ENCODE measurements around the gene CITED2.
"Not testable (repeated sequence)": the region's sequence is repeated elsewhere in the genome, so short reads cannot be mapped to it uniquely, and the experiment has no call there.

The CITED2 gene

GRCh38 chr6:139363797-139364196, 10.7 kb downstream of the CITED2 start:
- DNase-seq: not testable (repeated sequence)

- DNase-seq: not testable (repeated sequence)
These were observed 11.3 kb downstream of the CITED2 start for GRCh38 chr6:139363123-139363522.

GRCh38 chr6:139361211-139361610, 13.2 kb downstream of the CITED2 start:
- DNase-seq: no peak

GRCh38 chr6:139356924-139357323, 17.5 kb downstream of the CITED2 start:
- no peak for DNase-seq

- no peak for DNase-seq
These were observed 18.5 kb downstream of the CITED2 start for GRCh38 chr6:139355777-139356445.

- DNase-seq: no peak
These were observed 19.3 kb downstream of the CITED2 start for GRCh38 chr6:139355172-139355571.

- DNase-seq: no peak
These were observed 20.3 kb downstream of the CITED2 start for GRCh38 chr6:139354189-139354588.

- DNase-seq: no peak
These were observed 24.9 kb downstream of the CITED2 start for GRCh38 chr6:139349464-139350020.

GRCh38 chr6:139346392-139346791, 28.1 kb downstream of the CITED2 start:
- DNase-seq: no peak

- DNase-seq: no peak
These were observed 30.1 kb downstream of the CITED2 start for GRCh38 chr6:139344186-139344963.

- DNase-seq: no peak
These were observed 31.2 kb downstream of the CITED2 start for GRCh38 chr6:139343052-139343750.

- no peak for DNase-seq
These were observed 33.4 kb downstream of the CITED2 start for GRCh38 chr6:139341060-139341459.

GRCh38 chr6:139338795-139339194, 35.7 kb downstream of the CITED2 start:
- no peak for DNase-seq

- DNase-seq: no peak
These were observed 36.6 kb downstream of the CITED2 start for GRCh38 chr6:139337830-139338229.

GRCh38 chr6:139337001-139337400, 37.4 kb downstream of the CITED2 start:
- DNase-seq: no peak

- no peak for DNase-seq
These were observed 38.0 kb downstream of the CITED2 start for GRCh38 chr6:139336488-139336887.

GRCh38 chr6:139335447-139336210, 38.8 kb downstream of the CITED2 start:
- no peak for DNase-seq

GRCh38 chr6:139334806-139335446, 39.5 kb downstream of the CITED2 start:
- no peak for DNase-seq

GRCh38 chr6:139330826-139331500, 43.5 kb downstream of the CITED2 start:
- no peak for DNase-seq

- DNase-seq: no peak
These were observed 44.1 kb downstream of the CITED2 start for GRCh38 chr6:139330306-139330705.

GRCh38 chr6:139329224-139329623, 45.2 kb downstream of the CITED2 start:
- DNase-seq: no peak

- no peak for DNase-seq
These were observed 47.4 kb downstream of the CITED2 start for GRCh38 chr6:139327038-139327437.
